Panc1 (cell line): ENCODE data around the gene RPL28. TPM values are rescaled to one million over a fixed set of nuclear protein-coding genes. Genes with fewer than 3 reads are reported as not detected.

ENCODE experiments used
- ATAC-seq: fragments of 200-7000 bp; cut with Tn5 transposase; 2 replicates; pipeline ENCODE4 v1.9.1; 2020; ENCODE audit warnings: mild to moderate bottlenecking, moderate library complexity
- BruUV-seq: library from RNA; stranded (reverse); fragments of 400-500 nt; replicated peaks from 2 replicates; lab custom pipeline; 2021; lab: Mats Ljungman, UMichigan
- CTCF ChIA-PET: fragments of 300-600 bp; sonication (Branson Sonifier 250); formaldehyde crosslinking; loops from one replicate; lab custom pipeline; 2022; ENCODE audit warnings: antibody characterized with exemption; lab: Charles Lee
- POLR2A ChIA-PET: fragments of 300-600 bp; sonication (Branson Sonifier 250); formaldehyde crosslinking; loops from one replicate; lab custom pipeline; 2022; ENCODE audit warnings: antibody characterized with exemption; lab: Charles Lee
- DNase-seq: peaks from one replicate; pipeline ENCODE4 v3.0.0-alpha.2; 2010; ENCODE audit warnings: low read depth, low spot score
- H3K27ac ChIP-seq: 2 replicates; pipeline ENCODE4 v1.5.1; 2011; ENCODE audit warnings: mild to moderate bottlenecking, low read length, inconsistent platforms
- H3K27me3 ChIP-seq: fragments of 200-500 bp; sonication (Bioruptor generic); 2 replicates; pipeline ENCODE4 v1.6.0; 2014; ENCODE audit warnings: low read length, inconsistent platforms; ENCODE audit not compliant: control insufficient read depth, insufficient read depth
- H3K36me3 ChIP-seq: fragments of 200-500 bp; sonication (Bioruptor generic); 2 replicates; pipeline ENCODE4 v1.5.1; 2014; ENCODE audit warnings: inconsistent platforms, mild to moderate bottlenecking, low read length, moderate library complexity; ENCODE audit not compliant: control insufficient read depth, insufficient read depth
- H3K4me1 ChIP-seq: 2 replicates; pipeline ENCODE4 v1.5.1; 2011; ENCODE audit warnings: inconsistent platforms, mild to moderate bottlenecking, low read length, moderate library complexity; ENCODE audit not compliant: control insufficient read depth, insufficient read depth
- H3K4me3 ChIP-seq, 2 experiments: 2 replicates each; pipeline ENCODE4 v1.5.1; 2011 to 2012; ENCODE audit warnings: low read depth in 2 of 2, low read length in 2 of 2, mild to moderate bottlenecking in 2 of 2, inconsistent platforms in 1 of 2, moderate library complexity in 1 of 2
- H3K9me3 ChIP-seq: fragments of 200-500 bp; sonication (Bioruptor generic); 2 replicates; pipeline ENCODE4 v1.5.1; 2014; ENCODE audit warnings: low read depth, mild to moderate bottlenecking, inconsistent platforms, low read length, moderate library complexity; ENCODE audit not compliant: control insufficient read depth, insufficient read depth
- CTCF ChIP-seq: fragments of 450-650 bp; IDR thresholded peaks from 2 replicates; pipeline ENCODE4 v1.5.1; 2017; ENCODE audit warnings: mild to moderate bottlenecking
- POLR2AphosphoS5 ChIP-seq: IDR thresholded peaks from 2 replicates; pipeline ENCODE4 v1.6.1; 2012; ENCODE audit warnings: mild to moderate bottlenecking, low read depth, low read length, moderate library complexity
- REST ChIP-seq, 2 experiments: IDR thresholded peaks; 2 replicates each; pipeline ENCODE4 v1.6.1; 2011 to 2012; ENCODE audit warnings: low read depth in 2 of 2, control low read depth in 1 of 2, low read length in 1 of 2, mild to moderate bottlenecking in 1 of 2, moderate library complexity in 1 of 2; ENCODE audit not compliant: insufficient read depth in 1 of 2
- SIN3A ChIP-seq: IDR thresholded peaks from 2 replicates; pipeline ENCODE4 v1.6.1; 2012; ENCODE audit warnings: low read depth, mild to moderate bottlenecking, low read length, moderate library complexity, borderline replicate concordance; ENCODE audit not compliant: insufficient read depth
- TCF7L2 ChIP-seq: IDR thresholded peaks from 2 replicates; pipeline ENCODE4 v1.6.1; 2011; ENCODE audit warnings: mild to moderate bottlenecking, low read depth, low read length, inconsistent platforms
- in situ Hi-C: cut with HindIII; loops from 2 replicates; pipeline ENCODE4 v1.10.0; 2016; ENCODE audit warnings: low sequenced_read_pairs, low pct_unique_long_range_greater_than_20kb
- intact Hi-C: fragments of 100-400 bp; cut with micrococcal nuclease; formaldehyde crosslinking; loops from one replicate; pipeline ENCODE4 v1.10.0; 2022; ENCODE audit not compliant: unreplicated experiment
- total RNA-seq: library from RNA; stranded (reverse); gene quantifications from one replicate; pipeline ENCODE4 v1.2.1, GENCODE V29; 2021; ENCODE audit not compliant: unreplicated experiment

The RPL28 gene
- total RNA-seq, 1 experiment from 2014 or later, result 2,154 TPM

GRCh38 chr19:55373306-55373992 is 12.3 kb upstream of the RPL28 start:
- Histone ChIP-seq H3K9me3 (no peaks in the 10 kb centered on the region), H3K27ac (peak overlapping the region; percentile 32; the same call in 1 of the 2 replicates), H3K36me3 (no peaks in the 10 kb centered on the region), H3K4me3 (no peak overlapping the region; a peak in 1 of 4 replicates), H3K27me3 (no peaks in the 10 kb centered on the region), H3K4me1 (peaks cover 54% of the 10 kb centered on the region)
- peak; percentile 11 for ATAC-seq
- in situ Hi-C loops, result no loop called here
- CTCF ChIA-PET, result no interaction called here
- BruUV-seq, result no TSS peak
- TF ChIP-seq SIN3A (no peak), TCF7L2 (no peak), POLR2AphosphoS5 (no peak), CTCF (no peak)
- DNase-seq, result no peak
- POLR2A ChIA-PET, result interaction anchor here (0.5 to 0.7 kb wide), 2 partner anchors 58 to 164 kb away, joined by 3 read pairs; no protein-coding TSS in a partner anchor
- intact Hi-C loops, result loop anchor here (10.0 kb wide), 1 partner anchor 79 kb away; no protein-coding TSS in a partner anchor

- Histone ChIP-seq H3K4me3 (peak overlapping the region in 1 of 2 experiments; percentile 38; a peak in 2 of 4 replicates), H3K4me1 (peaks cover 54% of the 10 kb centered on the region), H3K9me3 (no peaks in the 10 kb centered on the region), H3K27me3 (no peaks in the 10 kb centered on the region), H3K27ac (peak overlapping the region; percentile 55; the same call in 1 of the 2 replicates), H3K36me3 (no peaks in the 10 kb centered on the region)
- peak; percentile 47; the same call in 1 of the 2 replicates for TF ChIP-seq POLR2AphosphoS5
- TF ChIP-seq TCF7L2, result no peak
- no peak for TF ChIP-seq CTCF
- TF ChIP-seq SIN3A, result 0 out of 2 replicates have a peak, but pooled peaks have one; percentile 47
- TF ChIP-seq REST (IDR thresholded peaks at IDR 0.05; ENCODE audit: insufficient read depth in 1 of 2, low read depth in 2 of 2, low read length in 1 of 2), result no peak
- POLR2A ChIA-PET, result interaction anchor here (0.7 kb wide), 1 partner anchor 58 kb away, joined by 3 read pairs; no protein-coding TSS in a partner anchor
- intact Hi-C loops (loop anchor here (10.0 kb wide), 1 partner anchor 79 kb away; no protein-coding TSS in a partner anchor), in situ Hi-C loops (no loop called here)
- DNase-seq (no peak), ATAC-seq (peak; percentile 18)
- no TSS peak for BruUV-seq
- CTCF ChIA-PET, result no interaction called here
Observed at GRCh38 chr19:55373993-55374757, 11.6 kb upstream of the RPL28 start.
